ENCODE measurements around the gene ZBTB16.

Gene ZBTB16

DNA sequence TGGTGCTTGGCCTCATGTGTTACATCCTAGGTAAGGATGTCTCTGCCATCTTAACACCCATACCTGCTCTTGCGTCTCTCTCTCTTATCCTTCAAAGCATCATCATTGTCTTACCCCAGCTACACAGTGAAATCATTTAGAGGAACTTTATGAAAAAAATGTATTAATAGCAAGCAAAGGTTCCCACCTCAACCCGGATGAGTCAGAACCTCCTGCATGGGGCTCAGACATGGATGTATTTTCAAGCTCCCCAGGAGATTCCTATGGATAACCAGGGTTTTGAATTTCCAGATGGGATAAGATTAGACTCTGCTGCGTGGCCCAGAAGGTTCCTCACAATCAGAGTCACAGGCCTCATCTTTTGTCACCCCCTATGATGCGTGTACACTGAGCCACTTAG lies 147.6 kb downstream of the ZBTB16 start:
- Histone ChIP-seq H3K4me1 (no peaks in the 10 kb centered on the region), H3K9me3 (ENCODE audit: control insufficient read depth, low read length) (no peaks in the 10 kb centered on the region), H2AFZ (no peak overlapping the region), H3K36me3 (ENCODE audit: control insufficient read depth, insufficient read depth, low read length) (no peaks in the 10 kb centered on the region), H3K27me3 (ENCODE audit: control insufficient read depth, insufficient read depth, low read length) (no peaks in the 10 kb centered on the region), H3K79me2 (peaks cover 3% of the 10 kb centered on the region), H3K4me3 (ENCODE audit: low read depth, low read length) (no peak overlapping the region), H3K27ac (no peak overlapping the region), H3K4me2 (ENCODE audit: low read length) (no peak overlapping the region), H3K9ac (no peak overlapping the region)
- TF ChIP-seq, protein P1, sequence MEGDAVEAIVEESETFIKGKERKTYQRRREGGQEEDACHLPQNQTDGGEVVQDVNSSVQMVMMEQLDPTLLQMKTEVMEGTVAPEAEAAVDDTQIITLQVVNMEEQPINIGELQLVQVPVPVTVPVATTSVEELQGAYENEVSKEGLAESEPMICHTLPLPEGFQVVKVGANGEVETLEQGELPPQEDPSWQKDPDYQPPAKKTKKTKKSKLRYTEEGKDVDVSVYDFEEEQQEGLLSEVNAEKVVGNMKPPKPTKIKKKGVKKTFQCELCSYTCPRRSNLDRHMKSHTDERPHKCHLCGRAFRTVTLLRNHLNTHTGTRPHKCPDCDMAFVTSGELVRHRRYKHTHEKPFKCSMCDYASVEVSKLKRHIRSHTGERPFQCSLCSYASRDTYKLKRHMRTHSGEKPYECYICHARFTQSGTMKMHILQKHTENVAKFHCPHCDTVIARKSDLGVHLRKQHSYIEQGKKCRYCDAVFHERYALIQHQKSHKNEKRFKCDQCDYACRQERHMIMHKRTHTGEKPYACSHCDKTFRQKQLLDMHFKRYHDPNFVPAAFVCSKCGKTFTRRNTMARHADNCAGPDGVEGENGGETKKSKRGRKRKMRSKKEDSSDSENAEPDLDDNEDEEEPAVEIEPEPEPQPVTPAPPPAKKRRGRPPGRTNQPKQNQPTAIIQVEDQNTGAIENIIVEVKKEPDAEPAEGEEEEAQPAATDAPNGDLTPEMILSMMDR (IDR thresholded peaks at IDR 0.05): no peak

DNA sequence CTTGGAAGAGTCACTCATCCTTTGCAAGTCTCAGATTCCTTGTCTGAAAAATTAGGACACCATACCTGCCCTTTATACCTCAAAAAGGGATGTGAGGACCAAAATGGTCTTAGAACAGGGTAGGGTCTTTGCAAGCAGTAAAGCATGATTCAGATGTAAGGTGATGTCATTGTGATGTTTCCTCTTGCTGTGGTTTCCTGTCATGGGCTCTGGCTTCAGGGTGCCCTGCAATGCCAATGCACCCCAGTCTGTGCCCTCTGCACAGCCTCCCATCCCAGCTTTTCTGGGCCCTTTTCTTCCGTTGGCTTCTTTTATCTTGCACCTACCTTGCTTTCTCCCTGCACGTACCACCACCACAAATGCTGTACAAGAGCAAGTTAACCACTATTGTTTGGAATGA lies 148.9 kb downstream of the ZBTB16 start:
- Histone ChIP-seq H3K4me1 (no peaks in the 10 kb centered on the region), H3K4me3 (ENCODE audit: low read depth, low read length) (no peak overlapping the region), H2AFZ (no peak overlapping the region), H3K4me2 (ENCODE audit: low read length) (no peak overlapping the region), H3K79me2 (peaks cover 7% of the 10 kb centered on the region), H3K9ac (no peak overlapping the region), H3K27ac (no peak overlapping the region), H3K9me3 (ENCODE audit: control insufficient read depth, low read length) (no peaks in the 10 kb centered on the region), H3K36me3 (ENCODE audit: control insufficient read depth, insufficient read depth, low read length) (no peaks in the 10 kb centered on the region), H3K27me3 (ENCODE audit: control insufficient read depth, insufficient read depth, low read length) (no peaks in the 10 kb centered on the region)
- TF ChIP-seq, protein P1 (IDR thresholded peaks at IDR 0.05): no peak

DNA sequence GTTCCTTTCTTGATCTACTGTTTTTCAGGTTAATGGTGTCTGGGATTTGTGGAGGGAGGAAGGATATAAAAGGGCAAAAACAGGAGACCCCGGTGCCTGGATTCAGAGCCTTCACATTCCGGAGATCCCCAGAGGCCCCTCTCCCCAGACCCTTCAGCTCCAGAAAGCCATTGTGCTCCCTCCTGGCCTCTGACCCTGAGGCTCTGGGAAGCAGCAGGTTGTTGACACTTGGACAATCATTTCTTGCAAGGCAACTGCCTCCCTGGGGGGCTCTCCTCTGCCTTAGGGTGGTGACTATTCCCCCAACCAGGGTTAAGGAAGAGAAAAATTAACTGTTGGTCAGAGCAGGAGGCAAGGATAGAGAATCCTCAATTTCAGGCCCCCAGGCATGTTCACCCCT lies 149.8 kb downstream of the ZBTB16 start:
- Histone ChIP-seq H3K79me2 (peaks cover 7% of the 10 kb centered on the region), H3K4me2 (ENCODE audit: low read length) (no peak overlapping the region), H2AFZ (no peak overlapping the region), H3K27me3 (ENCODE audit: control insufficient read depth, insufficient read depth, low read length) (no peaks in the 10 kb centered on the region), H3K9ac (no peak overlapping the region), H3K4me3 (ENCODE audit: low read depth, low read length) (no peak overlapping the region), H3K36me3 (ENCODE audit: control insufficient read depth, insufficient read depth, low read length) (no peaks in the 10 kb centered on the region), H3K9me3 (ENCODE audit: control insufficient read depth, low read length) (no peaks in the 10 kb centered on the region), H3K27ac (no peak overlapping the region), H3K4me1 (no peaks in the 10 kb centered on the region)
- TF ChIP-seq, protein P1 (IDR thresholded peaks at IDR 0.05): no peak

GRCh38 chr11:114209904-114210303 lies 150.4 kb downstream of the ZBTB16 start:
- Histone ChIP-seq H2AFZ (no peak overlapping the region), H3K9ac (no peak overlapping the region), H3K27ac (no peak overlapping the region), H3K79me2 (peaks cover 7% of the 10 kb centered on the region), H3K4me3 (ENCODE audit: low read depth, low read length) (no peak overlapping the region), H3K4me2 (ENCODE audit: low read length) (no peak overlapping the region), H3K27me3 (ENCODE audit: control insufficient read depth, insufficient read depth, low read length) (no peaks in the 10 kb centered on the region), H3K9me3 (ENCODE audit: control insufficient read depth, low read length) (no peaks in the 10 kb centered on the region), H3K4me1 (no peaks in the 10 kb centered on the region), H3K36me3 (ENCODE audit: control insufficient read depth, insufficient read depth, low read length) (no peaks in the 10 kb centered on the region)
- TF ChIP-seq, protein P1 (IDR thresholded peaks at IDR 0.05): no peak

- TF ChIP-seq, protein P1 (IDR thresholded peaks at IDR 0.05): no peak
- Histone ChIP-seq H3K4me1 (no peaks in the 10 kb centered on the region), H2AFZ (no peak overlapping the region), H3K79me2 (peaks cover 15% of the 10 kb centered on the region), H3K27ac (no peak overlapping the region), H3K27me3 (ENCODE audit: control insufficient read depth, insufficient read depth, low read length) (no peaks in the 10 kb centered on the region), H3K36me3 (ENCODE audit: control insufficient read depth, insufficient read depth, low read length) (no peaks in the 10 kb centered on the region), H3K4me2 (ENCODE audit: low read length) (no peak overlapping the region), H3K4me3 (ENCODE audit: low read depth, low read length) (no peak overlapping the region), H3K9me3 (ENCODE audit: control insufficient read depth, low read length) (no peaks in the 10 kb centered on the region), H3K9ac (no peak overlapping the region)
Observed at GRCh38 chr11:114211444-114212121, 152.1 kb downstream of the ZBTB16 start.

Measured in parathyroid adenoma (tissue), 2 donors.